HepG2 (cell line): Measurements from ENCODE around the gene FIBP. TPM values are rescaled to one million over a fixed set of nuclear protein-coding genes. Genes with fewer than 3 reads are reported as not detected.

Experiments used
- ATF7 ChIP-seq, 2 experiments: fragments of 450-650 bp in 1 of 2; sonication (generic) in 1 of 2; formaldehyde crosslinking in 1 of 2; IDR thresholded peaks; 2 replicates each; pipeline versions ENCODE4 v1.4.0 to v1.6.1; 2016 to 2020; ENCODE audit warnings: antibody characterized with exemption in 1 of 2, mild to moderate bottlenecking in 1 of 2, missing genetic modification reagents in 1 of 2
- CBFB ChIP-seq: sonication (generic); formaldehyde crosslinking; IDR thresholded peaks from 2 replicates; pipeline ENCODE4 v1.4.0; 2020; ENCODE audit warnings: missing genetic modification reagents
- GABPA ChIP-seq, 2 experiments: IDR thresholded peaks; 2 replicates each; pipeline ENCODE4 v1.6.1; 2011 to 2016; ENCODE audit warnings: low read depth in 2 of 2, low read length in 1 of 2, missing biosample characterization in 1 of 2, missing genetic modification characterization in 1 of 2
- HNRNPH1 ChIP-seq: fragments of 200-400 bp; formaldehyde crosslinking; optimal IDR thresholded peaks from 2 replicates; pipeline ENCODE3; 2017; ENCODE audit warnings: mild to moderate bottlenecking, low read depth, low read length
- HNRNPUL1 ChIP-seq: fragments of 200-400 bp; formaldehyde crosslinking; IDR thresholded peaks from 2 replicates; pipeline ENCODE4 v1.6.1; 2017; ENCODE audit warnings: low read depth, mild to moderate bottlenecking, low read length, moderate library complexity
- IRX3 ChIP-seq: sonication (generic); formaldehyde crosslinking; IDR thresholded peaks from 2 replicates; pipeline ENCODE4 v1.8.1; 2023; ENCODE audit warnings: mild to moderate bottlenecking, low read depth, missing genetic modification reagents, borderline replicate concordance
- JUN ChIP-seq: sonication (generic); formaldehyde crosslinking; IDR thresholded peaks from 2 replicates; pipeline ENCODE4 v1.4.0; 2020; ENCODE audit warnings: mild to moderate bottlenecking, missing genetic modification reagents
- MAFG ChIP-seq: sonication (generic); formaldehyde crosslinking; IDR thresholded peaks from 2 replicates; pipeline ENCODE4 v1.5.1; 2020; ENCODE audit warnings: mild to moderate bottlenecking, missing genetic modification reagents
- MEIS1 ChIP-seq: sonication (generic); formaldehyde crosslinking; IDR thresholded peaks from 2 replicates; pipeline ENCODE4 v1.9.0; 2021; ENCODE audit warnings: mild to moderate bottlenecking, missing genetic modification reagents, moderate library complexity, borderline replicate concordance
- MEIS2 ChIP-seq: sonication (generic); formaldehyde crosslinking; IDR thresholded peaks from 2 replicates; pipeline ENCODE4 v1.9.0; 2021; ENCODE audit warnings: mild to moderate bottlenecking, missing genetic modification reagents
- MXD3 ChIP-seq: IDR thresholded peaks from 2 replicates; pipeline ENCODE4 v1.6.1; 2016; ENCODE audit warnings: mild to moderate bottlenecking, missing biosample characterization, missing genetic modification reagents
- NBN ChIP-seq: fragments of 450-650 bp; conservative IDR thresholded peaks from 2 replicates; pipeline ENCODE4 v1.6.1; 2017
- NCOA2 ChIP-seq: sonication (generic); formaldehyde crosslinking; IDR thresholded peaks from 2 replicates; pipeline ENCODE4 v1.8.0; 2022; ENCODE audit warnings: inconsistent platforms
- NKX3-1 ChIP-seq: sonication (generic); formaldehyde crosslinking; IDR thresholded peaks from 2 replicates; pipeline ENCODE4 v1.5.0; 2020; ENCODE audit warnings: missing genetic modification reagents
- PPARG ChIP-seq: conservative IDR thresholded peaks from 2 replicates; pipeline ENCODE4 v1.6.1; 2016; ENCODE audit warnings: missing biosample characterization, missing genetic modification reagents
- PRPF4 ChIP-seq: fragments of 200-400 bp; formaldehyde crosslinking; IDR thresholded peaks from 2 replicates; pipeline ENCODE4 v1.6.1; 2016; ENCODE audit warnings: low read length, low read depth; ENCODE audit not compliant: poor library complexity, severe bottlenecking
- RAD21 ChIP-seq: fragments of 450-650 bp; formaldehyde crosslinking; IDR thresholded peaks from 2 replicates; pipeline ENCODE4 v1.5.0; 2020; ENCODE audit warnings: mild to moderate bottlenecking
- SP5 ChIP-seq: IDR thresholded peaks from 2 replicates; pipeline ENCODE4 v1.6.1; 2016; ENCODE audit warnings: low read depth, borderline replicate concordance
- TCF12 ChIP-seq, 2 experiments: fragments of 450-650 bp in 1 of 2; sonication (generic) in 1 of 2; formaldehyde crosslinking in 1 of 2; IDR thresholded peaks; 2 replicates each; pipeline versions ENCODE4 v1.6.1 to v1.8.0; 2017 to 2022; ENCODE audit warnings: antibody characterized with exemption in 1 of 2, mild to moderate bottlenecking in 1 of 2, missing genetic modification reagents in 1 of 2, moderate library complexity in 1 of 2
- ZBTB37 ChIP-seq: sonication (generic); formaldehyde crosslinking; IDR thresholded peaks from 2 replicates; pipeline ENCODE4 v1.4.0; 2020; ENCODE audit warnings: mild to moderate bottlenecking, missing genetic modification reagents
- ZNF24 ChIP-seq: fragments of 450-650 bp; IDR thresholded peaks from 2 replicates; pipeline ENCODE4 v1.6.1; 2017; ENCODE audit warnings: antibody characterized with exemption, mild to moderate bottlenecking
- ZNF331 ChIP-seq: sonication (generic); formaldehyde crosslinking; IDR thresholded peaks from 2 replicates; pipeline ENCODE4 v1.4.0; 2020; ENCODE audit warnings: missing genetic modification reagents
- ZZZ3 ChIP-seq: sonication (generic); formaldehyde crosslinking; IDR thresholded peaks from 2 replicates; pipeline ENCODE4 v1.4.0; 2020; ENCODE audit warnings: missing genetic modification reagents, mild to moderate bottlenecking, borderline replicate concordance
- polyA plus RNA-seq, 8 experiments: library from polyadenylated mRNA; depleted of rRNA in 3 of 8; stranded (reverse) in 7 of 8; unstranded in 1 of 8; fragments of >200 nt; fragmentation: Illumina TruSeq in 4 of 8; extraction: Trizol in 4 of 8; gene quantifications; 2 replicates each; pipeline versions ENCODE4 v1.2.1 to v1.2.3, GENCODE V29; 2011 to 2016; ENCODE audit warnings: low read depth in 4 of 8, missing spikeins in 1 of 8, mixed read lengths in 1 of 8; ENCODE audit not compliant: insufficient read depth in 1 of 8
- total RNA-seq, 5 experiments: library from RNA; depleted of rRNA; stranded (reverse); fragments of >200 nt; fragmentation: Illumina TruSeq; extraction: Trizol; gene quantifications; 2 replicates each; pipeline ENCODE4 v1.2.3, GENCODE V29; 2016; ENCODE audit warnings: low read depth in 1 of 5
- TF ChIP-seq, protein P1 (sequence below): IDR thresholded peaks from 2 replicates; pipeline ENCODE4 v1.6.1; 2012; ENCODE audit warnings: low read depth, low read length, improper control_type of control experiment
- TF ChIP-seq, protein P2 (sequence below): sonication (generic); formaldehyde crosslinking; IDR thresholded peaks from 2 replicates; pipeline ENCODE4 v1.5.0; 2020; ENCODE audit warnings: missing genetic modification reagents, mild to moderate bottlenecking, borderline replicate concordance

The FIBP gene
- total and polyA plus RNA-seq, 2 of the 13 experiments (the other 11 are each of a cell fraction or from before 2014, with no cell fraction given), result 42.9 to 62.1 TPM

DNA sequence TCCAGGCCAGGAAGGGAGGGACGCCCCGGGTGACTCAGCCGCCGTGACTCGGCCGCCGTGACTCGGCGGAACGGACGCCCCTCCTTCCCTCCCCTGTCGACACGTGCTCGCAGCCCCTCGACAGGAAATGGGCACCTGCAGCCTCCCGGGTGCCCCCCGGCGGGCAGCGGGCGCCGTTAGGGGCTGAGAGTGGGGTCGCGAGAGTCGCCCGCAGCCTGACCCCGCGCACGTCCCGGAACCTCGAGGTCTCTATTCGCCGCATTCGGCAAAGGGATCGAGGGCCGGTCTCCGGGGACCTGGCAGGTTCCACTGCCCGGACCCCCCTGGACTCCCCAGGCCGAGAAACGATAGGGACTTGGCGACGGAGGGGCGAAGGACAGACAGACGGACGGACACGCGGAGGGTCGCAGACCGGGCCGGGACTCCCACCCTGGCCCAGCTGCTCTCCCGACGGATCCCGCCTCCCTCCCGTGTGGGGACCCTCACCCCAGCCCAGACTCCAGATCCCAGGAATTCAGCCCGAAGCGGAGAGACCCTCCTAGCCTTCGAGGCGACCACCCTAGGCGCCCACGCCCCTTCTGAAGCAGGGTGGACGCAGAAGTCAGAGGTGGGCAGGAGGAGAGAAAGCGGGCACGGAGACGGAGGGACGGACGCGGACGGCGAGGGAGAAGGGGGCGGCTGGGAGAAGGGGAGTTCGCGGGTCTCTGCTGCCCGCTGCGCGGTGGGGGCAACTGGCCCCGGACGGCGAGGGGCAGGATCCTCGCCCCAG is 11.3 kb upstream of the FIBP start (continued):
- peak; percentile 92 for TF ChIP-seq MAFG (CRISPR knock-in tag)
- TF ChIP-seq CBFB (CRISPR knock-in tag), result 0 out of 2 replicates have a peak, but pooled peaks have one; percentile 28
- peak; percentile 31; the same call in 1 of the 2 replicates for TF ChIP-seq PPARG (CRISPR knock-in tag)
- no peak for TF ChIP-seq ATF7 (IDR thresholded peaks at IDR 0.05)
- no peak for TF ChIP-seq ATF7 (CRISPR knock-in tag; IDR thresholded peaks at IDR 0.05)
- no peak for TF ChIP-seq NKX3-1 (CRISPR knock-in tag)
- peak; percentile 43; the same call in 1 of the 2 replicates for TF ChIP-seq ZNF331 (CRISPR knock-in tag)
- no peak for TF ChIP-seq MEIS2 (CRISPR knock-in tag)
- no peak for TF ChIP-seq MEIS1 (CRISPR knock-in tag)
- peak; percentile 42 for TF ChIP-seq RAD21 (CRISPR knock-in tag)
- TF ChIP-seq, protein P1, sequence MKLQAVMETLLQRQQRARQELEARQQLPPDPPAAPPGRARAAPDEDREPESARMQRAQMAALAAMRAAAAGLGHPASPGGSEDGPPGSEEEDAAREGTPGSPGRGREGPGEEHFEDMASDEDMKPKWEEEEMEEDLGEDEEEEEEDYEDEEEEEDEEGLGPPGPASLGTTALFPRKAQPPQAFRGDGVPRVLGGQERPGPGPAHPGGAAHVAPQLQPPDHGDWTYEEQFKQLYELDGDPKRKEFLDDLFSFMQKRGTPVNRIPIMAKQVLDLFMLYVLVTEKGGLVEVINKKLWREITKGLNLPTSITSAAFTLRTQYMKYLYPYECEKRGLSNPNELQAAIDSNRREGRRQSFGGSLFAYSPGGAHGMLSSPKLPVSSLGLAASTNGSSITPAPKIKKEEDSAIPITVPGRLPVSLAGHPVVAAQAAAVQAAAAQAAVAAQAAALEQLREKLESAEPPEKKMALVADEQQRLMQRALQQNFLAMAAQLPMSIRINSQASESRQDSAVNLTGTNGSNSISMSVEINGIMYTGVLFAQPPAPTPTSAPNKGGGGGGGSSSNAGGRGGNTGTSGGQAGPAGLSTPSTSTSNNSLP, result no peak
- TF ChIP-seq JUN (CRISPR knock-in tag), result no peak
- no peak for TF ChIP-seq NBN
- TF ChIP-seq HNRNPH1, result no peak
- no peak for TF ChIP-seq ZBTB37
- no peak for TF ChIP-seq ZNF24
- no peak; the same call in 1 of the 2 replicates for TF ChIP-seq SP5 (CRISPR knock-in tag)
- peak; percentile 21; the same call in 1 of the 2 replicates for TF ChIP-seq NCOA2
- TF ChIP-seq HNRNPUL1, result no peak
- peak; percentile 88; the same call in 1 of the 2 replicates for TF ChIP-seq MXD3 (CRISPR knock-in tag)
- no peak for TF ChIP-seq PRPF4
- TF ChIP-seq TCF12 (IDR thresholded peaks at IDR 0.05), result no peak
- no peak for TF ChIP-seq TCF12 (CRISPR knock-in tag; IDR thresholded peaks at IDR 0.05)
- no peak for TF ChIP-seq IRX3 (CRISPR knock-in tag)
- TF ChIP-seq ZZZ3 (CRISPR knock-in tag), result no peak
- TF ChIP-seq, protein P2, sequence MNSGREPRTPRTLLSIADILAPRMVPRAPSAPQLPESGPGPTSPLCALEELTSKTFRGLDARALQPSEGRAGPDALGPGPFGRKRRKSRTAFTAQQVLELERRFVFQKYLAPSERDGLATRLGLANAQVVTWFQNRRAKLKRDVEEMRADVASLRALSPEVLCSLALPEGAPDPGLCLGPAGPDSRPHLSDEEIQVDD, result peak; percentile 54; the same call in 1 of the 2 replicates
- TF ChIP-seq GABPA (IDR thresholded peaks at IDR 0.05; ENCODE audit: low read depth, low read length), result no peak
- no peak for TF ChIP-seq GABPA (CRISPR knock-in tag; IDR thresholded peaks at IDR 0.05; ENCODE audit: low read depth)
